ENCODE results near the gene ICAM4. TPM values are rescaled to one million over a fixed set of nuclear protein-coding genes. Genes with fewer than 3 reads are reported as not detected.

The ICAM4 gene
- polyA plus RNA-seq, 1 of the 3 experiments (the other 2 are of a cell fraction): 0.05 TPM

DNA sequence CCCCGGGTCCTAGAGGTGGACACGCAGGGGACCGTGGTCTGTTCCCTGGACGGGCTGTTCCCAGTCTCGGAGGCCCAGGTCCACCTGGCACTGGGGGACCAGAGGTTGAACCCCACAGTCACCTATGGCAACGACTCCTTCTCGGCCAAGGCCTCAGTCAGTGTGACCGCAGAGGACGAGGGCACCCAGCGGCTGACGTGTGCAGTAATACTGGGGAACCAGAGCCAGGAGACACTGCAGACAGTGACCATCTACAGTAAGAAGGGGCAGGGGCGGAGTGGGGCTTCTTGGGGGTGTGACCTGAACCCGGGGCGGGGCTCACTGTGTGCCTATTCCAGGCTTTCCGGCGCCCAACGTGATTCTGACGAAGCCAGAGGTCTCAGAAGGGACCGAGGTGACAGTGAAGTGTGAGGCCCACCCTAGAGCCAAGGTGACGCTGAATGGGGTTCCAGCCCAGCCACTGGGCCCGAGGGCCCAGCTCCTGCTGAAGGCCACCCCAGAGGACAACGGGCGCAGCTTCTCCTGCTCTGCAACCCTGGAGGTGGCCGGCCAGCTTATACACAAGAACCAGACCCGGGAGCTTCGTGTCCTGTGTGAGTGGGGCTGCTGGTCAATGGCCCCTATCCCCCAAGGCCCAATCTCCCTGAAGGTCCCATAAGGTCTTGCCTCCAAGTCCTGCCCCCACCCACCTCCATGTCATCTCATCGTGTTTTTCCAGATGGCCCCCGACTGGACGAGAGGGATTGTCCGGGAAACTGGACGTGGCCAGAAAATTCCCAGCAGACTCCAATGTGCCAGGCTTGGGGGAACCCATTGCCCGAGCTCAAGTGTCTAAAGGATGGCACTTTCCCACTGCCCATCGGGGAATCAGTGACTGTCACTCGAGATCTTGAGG is 2.4 kb upstream of the ICAM4 start (continued):
- TF ChIP-seq, protein P1, sequence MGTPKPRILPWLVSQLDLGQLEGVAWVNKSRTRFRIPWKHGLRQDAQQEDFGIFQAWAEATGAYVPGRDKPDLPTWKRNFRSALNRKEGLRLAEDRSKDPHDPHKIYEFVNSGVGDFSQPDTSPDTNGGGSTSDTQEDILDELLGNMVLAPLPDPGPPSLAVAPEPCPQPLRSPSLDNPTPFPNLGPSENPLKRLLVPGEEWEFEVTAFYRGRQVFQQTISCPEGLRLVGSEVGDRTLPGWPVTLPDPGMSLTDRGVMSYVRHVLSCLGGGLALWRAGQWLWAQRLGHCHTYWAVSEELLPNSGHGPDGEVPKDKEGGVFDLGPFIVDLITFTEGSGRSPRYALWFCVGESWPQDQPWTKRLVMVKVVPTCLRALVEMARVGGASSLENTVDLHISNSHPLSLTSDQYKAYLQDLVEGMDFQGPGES (IDR thresholded peaks at IDR 0.05; ENCODE audit: low read depth, low read length): no peak

DNA sequence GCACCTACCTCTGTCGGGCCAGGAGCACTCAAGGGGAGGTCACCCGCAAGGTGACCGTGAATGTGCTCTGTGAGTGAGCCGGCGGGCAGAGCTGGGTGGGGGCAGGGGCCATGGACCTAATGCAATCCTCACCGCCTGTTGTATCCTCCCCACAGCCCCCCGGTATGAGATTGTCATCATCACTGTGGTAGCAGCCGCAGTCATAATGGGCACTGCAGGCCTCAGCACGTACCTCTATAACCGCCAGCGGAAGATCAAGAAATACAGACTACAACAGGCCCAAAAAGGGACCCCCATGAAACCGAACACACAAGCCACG is 1.8 kb upstream of the ICAM4 start:
- Histone ChIP-seq H3K27ac (ENCODE audit: low read depth in 2 of 2, low read length in 1 of 2) (no peak overlapping the region), H3F3A (replicated peaks; ENCODE audit: insufficient read depth) (peaks cover 11% of the 10 kb centered on the region), H3K9ac (no peak overlapping the region), H3K9me3 (no peaks in the 10 kb centered on the region), H3K9me2 (no peaks in the 10 kb centered on the region), H3K79me2 (ENCODE audit: insufficient read depth) (no peaks in the 10 kb centered on the region), H2AFZ (ENCODE audit: low read depth) (no peak overlapping the region), H3K27me3 (ENCODE audit: insufficient read depth) (no peaks in the 10 kb centered on the region; the same call in 1 of the 2 replicates), H3K4me2 (no peak overlapping the region), H4K20me1 (ENCODE audit: insufficient read depth) (no peaks in the 10 kb centered on the region), H3K4me3 (ENCODE audit: low read depth in 2 of 2, low read length in 1 of 2) (no peak overlapping the region), H3K36me3 (replicated peaks in 1 of 2; ENCODE audit: control insufficient read depth in 1 of 2, insufficient read depth in 2 of 2, low read length in 1 of 2) (no peaks in the 10 kb centered on the region), H3K4me1 (ENCODE audit: control insufficient read depth in 1 of 2, insufficient read depth in 2 of 2, low read depth in 1 of 2, low read length in 1 of 2) (peaks cover 0 to 10% of the 10 kb centered on the region in 2 experiments; a peak in 1 of 4 replicates)
- 100% methylated on average over 6 of the region's 13 CpGs for WGBS (ENCODE audit: low lambda C conversion rate)
- no peak for DNase-seq
- POLR2A ChIA-PET: no interaction called here
- no peak for TF ChIP-seq CHD2 (IDR thresholded peaks at IDR 0.05; ENCODE audit: low read length, partially characterized antibody)
- TF ChIP-seq, protein P2, sequence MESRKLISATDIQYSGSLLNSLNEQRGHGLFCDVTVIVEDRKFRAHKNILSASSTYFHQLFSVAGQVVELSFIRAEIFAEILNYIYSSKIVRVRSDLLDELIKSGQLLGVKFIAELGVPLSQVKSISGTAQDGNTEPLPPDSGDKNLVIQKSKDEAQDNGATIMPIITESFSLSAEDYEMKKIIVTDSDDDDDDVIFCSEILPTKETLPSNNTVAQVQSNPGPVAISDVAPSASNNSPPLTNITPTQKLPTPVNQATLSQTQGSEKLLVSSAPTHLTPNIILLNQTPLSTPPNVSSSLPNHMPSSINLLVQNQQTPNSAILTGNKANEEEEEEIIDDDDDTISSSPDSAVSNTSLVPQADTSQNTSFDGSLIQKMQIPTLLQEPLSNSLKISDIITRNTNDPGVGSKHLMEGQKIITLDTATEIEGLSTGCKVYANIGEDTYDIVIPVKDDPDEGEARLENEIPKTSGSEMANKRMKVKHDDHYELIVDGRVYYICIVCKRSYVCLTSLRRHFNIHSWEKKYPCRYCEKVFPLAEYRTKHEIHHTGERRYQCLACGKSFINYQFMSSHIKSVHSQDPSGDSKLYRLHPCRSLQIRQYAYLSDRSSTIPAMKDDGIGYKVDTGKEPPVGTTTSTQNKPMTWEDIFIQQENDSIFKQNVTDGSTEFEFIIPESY (IDR thresholded peaks at IDR 0.05; ENCODE audit: borderline replicate concordance, low read depth): no peak
- TF ChIP-seq, protein P3, sequence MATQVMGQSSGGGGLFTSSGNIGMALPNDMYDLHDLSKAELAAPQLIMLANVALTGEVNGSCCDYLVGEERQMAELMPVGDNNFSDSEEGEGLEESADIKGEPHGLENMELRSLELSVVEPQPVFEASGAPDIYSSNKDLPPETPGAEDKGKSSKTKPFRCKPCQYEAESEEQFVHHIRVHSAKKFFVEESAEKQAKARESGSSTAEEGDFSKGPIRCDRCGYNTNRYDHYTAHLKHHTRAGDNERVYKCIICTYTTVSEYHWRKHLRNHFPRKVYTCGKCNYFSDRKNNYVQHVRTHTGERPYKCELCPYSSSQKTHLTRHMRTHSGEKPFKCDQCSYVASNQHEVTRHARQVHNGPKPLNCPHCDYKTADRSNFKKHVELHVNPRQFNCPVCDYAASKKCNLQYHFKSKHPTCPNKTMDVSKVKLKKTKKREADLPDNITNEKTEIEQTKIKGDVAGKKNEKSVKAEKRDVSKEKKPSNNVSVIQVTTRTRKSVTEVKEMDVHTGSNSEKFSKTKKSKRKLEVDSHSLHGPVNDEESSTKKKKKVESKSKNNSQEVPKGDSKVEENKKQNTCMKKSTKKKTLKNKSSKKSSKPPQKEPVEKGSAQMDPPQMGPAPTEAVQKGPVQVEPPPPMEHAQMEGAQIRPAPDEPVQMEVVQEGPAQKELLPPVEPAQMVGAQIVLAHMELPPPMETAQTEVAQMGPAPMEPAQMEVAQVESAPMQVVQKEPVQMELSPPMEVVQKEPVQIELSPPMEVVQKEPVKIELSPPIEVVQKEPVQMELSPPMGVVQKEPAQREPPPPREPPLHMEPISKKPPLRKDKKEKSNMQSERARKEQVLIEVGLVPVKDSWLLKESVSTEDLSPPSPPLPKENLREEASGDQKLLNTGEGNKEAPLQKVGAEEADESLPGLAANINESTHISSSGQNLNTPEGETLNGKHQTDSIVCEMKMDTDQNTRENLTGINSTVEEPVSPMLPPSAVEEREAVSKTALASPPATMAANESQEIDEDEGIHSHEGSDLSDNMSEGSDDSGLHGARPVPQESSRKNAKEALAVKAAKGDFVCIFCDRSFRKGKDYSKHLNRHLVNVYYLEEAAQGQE (IDR thresholded peaks at IDR 0.05; ENCODE audit: low read depth, low read length): no peak
- TF ChIP-seq RFX5 (IDR thresholded peaks at IDR 0.05; ENCODE audit: low read length): no peak
- no peak for TF ChIP-seq TAF1 (IDR thresholded peaks at IDR 0.05; ENCODE audit: borderline replicate concordance, low read depth, low read length)
- TF ChIP-seq, protein P4, sequence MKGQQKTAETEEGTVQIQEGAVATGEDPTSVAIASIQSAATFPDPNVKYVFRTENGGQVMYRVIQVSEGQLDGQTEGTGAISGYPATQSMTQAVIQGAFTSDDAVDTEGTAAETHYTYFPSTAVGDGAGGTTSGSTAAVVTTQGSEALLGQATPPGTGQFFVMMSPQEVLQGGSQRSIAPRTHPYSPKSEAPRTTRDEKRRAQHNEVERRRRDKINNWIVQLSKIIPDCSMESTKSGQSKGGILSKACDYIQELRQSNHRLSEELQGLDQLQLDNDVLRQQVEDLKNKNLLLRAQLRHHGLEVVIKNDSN (IDR thresholded peaks at IDR 0.05; ENCODE audit: borderline replicate concordance, low read depth): no peak
- TF ChIP-seq TCF12 (IDR thresholded peaks at IDR 0.05): no peak
- no peak for TF ChIP-seq NFIC (IDR thresholded peaks at IDR 0.05; ENCODE audit: borderline replicate concordance)
- no peak for TF ChIP-seq RCOR1 (IDR thresholded peaks at IDR 0.05; ENCODE audit: low read length)
- no peak for TF ChIP-seq GABPA (IDR thresholded peaks at IDR 0.05; ENCODE audit: low read depth)
- no peak for TF ChIP-seq SIN3A (IDR thresholded peaks at IDR 0.05; ENCODE audit: borderline replicate concordance, low read depth, low read length)
- no peak for TF ChIP-seq JUND (IDR thresholded peaks at IDR 0.05)
- TF ChIP-seq TEAD4 (IDR thresholded peaks at IDR 0.05; ENCODE audit: borderline replicate concordance, insufficient read depth): no peak
- CTCF ChIA-PET: interaction anchor here (0.8 to 7.4 kb wide), 4 partner anchors 16 to 415 kb away, joined by 3 to 65 read pairs (median 19); partner anchors contain the start of gene ICAM1
